CD4-positive, alpha-beta T cell treated with Interleukin-4 for 4 hours (primary cell): ENCODE data around the gene PRKCD.
A peak's percentile ranks its signal among the peaks of the same experiment; 100 is the strongest.

Experiments
- DNase-seq: peaks from one replicate; pipeline ENCODE4 v3.0.0-alpha.2; 2020

Gene PRKCD

DNA sequence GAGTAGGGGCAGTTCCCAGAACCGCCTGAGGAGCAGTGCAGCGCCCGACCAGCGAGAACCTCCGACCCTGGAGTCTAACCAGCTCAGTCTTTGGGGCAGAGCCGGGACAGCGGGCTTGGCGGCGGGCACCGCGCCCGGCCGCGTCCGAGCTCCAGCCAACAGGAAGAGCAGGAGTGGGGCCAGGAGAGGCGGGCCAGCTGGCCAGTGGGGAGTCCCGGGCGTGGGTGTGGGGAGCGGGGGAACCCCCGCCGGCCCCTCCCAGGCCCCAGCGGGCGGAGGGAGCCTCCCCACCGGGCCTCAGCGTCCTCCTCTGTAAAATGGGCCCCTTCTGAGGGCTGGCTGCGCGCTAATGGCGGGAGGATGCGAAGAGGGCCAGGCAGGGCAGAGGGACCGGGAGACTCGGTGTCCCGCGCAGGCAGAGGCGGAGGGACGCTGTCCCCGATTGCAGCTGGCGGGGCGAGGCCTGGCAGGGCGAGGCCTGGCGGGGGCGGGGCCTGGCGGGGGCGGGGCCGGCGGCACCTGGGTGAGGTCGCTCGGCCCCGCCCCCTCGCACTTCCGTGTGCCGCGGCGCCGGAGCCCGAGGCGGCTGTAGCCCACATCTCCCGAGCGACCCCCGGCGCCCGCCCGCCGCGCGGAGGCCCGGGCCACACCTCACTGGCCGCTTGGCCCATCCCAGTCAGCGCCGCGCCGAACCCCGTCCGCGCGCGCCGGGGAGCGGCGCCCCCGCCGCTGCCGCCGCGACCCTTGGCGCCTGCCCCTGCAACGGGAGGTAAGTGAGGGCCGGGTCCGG lies at the start of gene PRKCD:
Gene PRKCD (plus strand): TSS at position 550 of the 790 bp plus-strand sequence. CDS start 17,214 bp downstream, outside the sequence.
- peak; percentile 73 for DNase-seq

- no peak for DNase-seq
Observed at GRCh38 chr3:53111822-53112221, 49.2 kb upstream of the PRKCD start.

- DNase-seq, result no peak
Observed at GRCh38 chr3:53113293-53114010, 47.6 kb upstream of the PRKCD start.

DNA sequence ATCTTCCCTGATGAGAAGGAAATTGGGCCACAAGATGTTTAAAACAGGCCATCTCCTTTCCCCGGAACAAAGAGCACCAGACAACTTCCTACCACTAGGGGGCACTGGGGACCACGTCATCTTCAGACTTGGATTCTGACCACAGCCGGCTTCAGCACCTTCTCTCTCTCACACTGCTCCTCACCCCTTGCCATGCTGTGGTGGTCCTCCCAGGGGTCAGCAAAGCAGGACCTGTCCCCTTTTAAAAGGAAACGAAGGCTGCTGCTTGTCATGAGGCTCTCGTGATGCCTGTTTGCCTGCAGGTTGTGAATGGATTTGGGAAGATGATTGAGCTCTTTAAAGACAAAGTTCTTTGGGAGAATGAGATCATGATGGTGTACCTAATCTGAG lies 47.0 kb upstream of the PRKCD start:
- DNase-seq, result peak; percentile 80

DNA sequence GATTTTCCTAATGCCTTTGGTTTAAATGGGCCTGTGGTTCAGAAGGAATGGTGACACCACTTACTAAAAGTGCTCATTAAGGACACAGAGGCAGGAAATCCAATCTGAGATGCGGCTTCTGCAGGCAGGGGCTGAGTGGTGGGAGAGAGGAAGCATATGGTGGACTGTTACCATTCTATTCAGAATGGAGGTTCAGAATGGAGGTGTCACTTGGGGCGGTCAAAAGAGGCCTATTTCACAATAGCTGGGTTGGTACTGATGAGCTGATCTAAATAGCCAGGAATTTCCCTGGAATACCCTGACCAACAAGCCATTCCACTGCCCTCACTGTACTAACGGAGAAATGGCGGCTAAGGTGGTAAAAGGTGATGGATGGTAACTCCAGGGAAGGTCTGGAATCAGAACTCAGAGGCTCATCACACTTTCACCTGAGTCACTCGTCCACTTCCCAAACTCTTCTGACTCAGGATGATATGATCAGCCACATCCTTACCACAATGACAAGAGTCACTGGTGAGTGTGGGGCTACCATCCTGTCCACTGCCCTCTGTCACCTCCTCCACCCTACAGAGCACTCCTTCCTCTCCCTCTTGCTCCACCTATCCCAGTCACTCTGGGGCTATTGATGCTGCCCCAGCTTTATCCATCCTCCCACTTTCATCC lies 46.5 kb upstream of the PRKCD start:
- no peak for DNase-seq

- DNase-seq, result no peak
Observed at GRCh38 chr3:53116956-53117355, 44.1 kb upstream of the PRKCD start.

DNA sequence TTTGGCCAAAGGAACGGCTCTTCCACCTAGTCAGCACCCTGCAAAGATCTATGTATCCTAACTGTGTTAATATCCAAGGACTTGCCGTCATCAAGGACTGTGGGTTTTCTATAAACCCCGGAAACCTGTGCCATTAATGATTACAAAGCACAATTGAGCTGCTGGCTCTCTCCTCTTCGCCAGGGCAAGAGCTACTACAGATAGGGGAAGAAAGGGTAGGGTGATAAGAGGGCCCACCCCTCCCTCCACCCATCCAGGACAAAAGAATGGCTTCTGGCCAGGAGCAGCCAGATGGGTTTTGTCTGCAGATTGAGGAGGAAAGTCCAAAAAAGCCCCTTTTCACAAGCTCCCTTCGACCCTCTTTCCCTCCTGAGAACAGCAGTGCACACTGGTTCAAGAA lies 40.7 kb upstream of the PRKCD start:
- DNase-seq, result no peak

DNA sequence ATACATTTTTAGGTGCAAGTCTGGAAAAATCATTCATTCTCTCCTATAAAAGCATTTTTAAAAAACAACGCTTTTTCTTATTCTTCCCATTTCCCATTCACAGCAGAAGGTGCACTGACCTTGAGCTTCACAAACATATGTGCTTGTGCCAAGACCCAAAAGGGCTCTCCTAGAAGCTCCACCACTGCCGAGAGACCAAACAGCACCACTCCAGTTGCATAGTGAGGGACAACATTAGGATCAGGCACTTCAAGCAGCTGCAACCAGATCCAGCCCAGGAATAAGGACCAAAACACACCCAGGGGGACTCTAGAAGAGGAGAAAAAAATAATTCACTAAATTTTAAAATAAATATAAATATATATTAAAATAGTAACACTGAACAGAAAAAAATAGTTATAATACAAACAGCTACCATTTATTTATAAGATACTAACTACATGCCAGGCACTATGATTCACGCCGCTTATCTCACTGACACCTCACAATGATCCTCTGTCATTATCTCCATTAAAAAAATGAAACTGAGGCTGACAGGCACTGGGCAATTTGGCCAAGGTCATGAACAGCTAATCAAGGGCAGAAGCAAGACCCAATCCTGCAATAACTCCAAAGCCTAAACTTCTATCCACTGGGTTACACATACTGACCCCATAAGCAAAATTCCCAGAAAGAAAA lies 38.6 kb upstream of the PRKCD start:
- no peak for DNase-seq

DNA sequence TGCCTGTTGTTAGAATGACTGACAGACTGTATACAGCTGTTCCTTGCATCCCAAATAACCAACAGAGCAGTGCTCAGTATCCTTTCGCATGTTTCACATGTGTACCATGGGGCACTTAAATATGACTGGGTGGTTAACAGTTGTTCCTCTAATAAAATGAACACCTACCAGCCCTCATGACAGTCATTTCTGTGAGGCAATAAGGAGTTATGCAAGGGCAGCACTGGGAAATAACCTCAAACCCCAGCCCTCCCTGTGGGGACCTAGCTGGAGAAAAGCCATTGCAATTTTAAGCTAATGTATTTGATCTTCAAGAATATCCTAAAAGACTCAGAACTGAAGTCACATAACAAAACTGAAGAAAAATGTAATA lies 38.1 kb upstream of the PRKCD start:
- no peak for DNase-seq

- no peak for DNase-seq
Observed at GRCh38 chr3:53123510-53123909, 37.5 kb upstream of the PRKCD start.

- DNase-seq, result no peak
Observed at GRCh38 chr3:53123953-53124352, 37.1 kb upstream of the PRKCD start.

DNA sequence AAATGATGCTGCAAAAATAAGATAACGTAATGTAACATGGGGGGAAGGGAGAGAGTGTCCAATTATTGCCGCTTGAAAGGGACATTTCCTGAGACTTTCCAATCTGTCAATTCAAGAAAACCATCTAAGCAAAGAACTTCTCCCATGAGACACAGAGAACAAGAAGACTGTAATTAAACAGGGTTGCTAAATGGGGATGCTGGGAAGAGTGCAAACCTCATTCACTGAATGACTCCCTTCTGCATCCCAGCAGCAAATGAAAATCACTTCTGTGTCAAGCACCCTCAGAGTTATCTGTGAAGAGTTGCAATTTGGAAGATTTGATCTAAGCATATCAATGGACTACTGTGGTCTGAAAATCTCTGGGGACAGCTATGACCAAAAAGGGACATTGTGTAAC lies 34.4 kb upstream of the PRKCD start:
- DNase-seq, result no peak

- no peak for DNase-seq
Observed at GRCh38 chr3:53129344-53129743, 31.7 kb upstream of the PRKCD start.

DNA sequence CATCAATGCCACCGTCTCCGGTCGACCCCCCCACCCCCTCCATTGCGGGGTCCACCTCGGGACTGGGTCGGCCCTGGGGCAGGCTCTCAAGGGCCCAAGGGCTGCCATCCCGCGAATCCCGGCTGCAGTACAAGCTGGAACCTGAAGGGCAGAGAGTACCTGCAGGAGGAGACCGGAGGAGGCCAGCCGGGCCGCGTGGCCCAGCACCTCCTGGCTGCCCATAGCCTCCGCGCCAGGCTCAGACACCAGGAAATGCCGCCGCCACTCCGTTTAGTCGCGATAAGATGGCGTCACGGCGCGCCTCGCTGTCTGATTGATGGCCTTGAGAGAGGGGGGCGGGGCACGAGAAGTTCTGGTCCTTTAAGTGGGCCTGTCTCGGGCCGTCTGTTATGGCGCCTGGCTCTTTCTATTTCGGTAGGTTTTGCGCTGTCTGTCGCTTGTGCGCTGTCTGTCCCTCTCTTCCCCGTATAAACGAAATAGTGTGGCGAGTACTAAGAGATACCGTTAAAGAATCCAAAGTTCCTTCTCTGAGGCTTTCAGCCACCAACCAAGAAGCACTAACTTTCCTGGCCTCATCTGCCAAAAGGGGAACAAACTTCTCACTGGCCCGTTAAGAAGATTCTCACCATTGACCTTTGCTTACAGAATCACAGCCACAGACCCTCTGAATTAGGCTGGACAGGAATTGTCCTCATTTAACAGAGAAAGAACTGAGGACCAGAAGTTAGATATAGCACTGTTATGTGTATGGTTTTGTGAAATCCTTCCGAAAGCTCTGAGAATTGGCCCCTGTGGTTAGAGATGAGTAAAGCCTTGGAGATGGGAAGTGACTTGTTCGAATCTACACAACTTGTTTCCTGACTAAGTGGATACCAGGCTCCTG lies 30.6 kb upstream of the PRKCD start, which contains the start of gene RFT1:
Gene RFT1 (minus strand): TSS at position 257 of the 883 bp plus-strand sequence. CDS start 35 bp downstream, at position 222.
- peak; percentile 96 for DNase-seq

DNA sequence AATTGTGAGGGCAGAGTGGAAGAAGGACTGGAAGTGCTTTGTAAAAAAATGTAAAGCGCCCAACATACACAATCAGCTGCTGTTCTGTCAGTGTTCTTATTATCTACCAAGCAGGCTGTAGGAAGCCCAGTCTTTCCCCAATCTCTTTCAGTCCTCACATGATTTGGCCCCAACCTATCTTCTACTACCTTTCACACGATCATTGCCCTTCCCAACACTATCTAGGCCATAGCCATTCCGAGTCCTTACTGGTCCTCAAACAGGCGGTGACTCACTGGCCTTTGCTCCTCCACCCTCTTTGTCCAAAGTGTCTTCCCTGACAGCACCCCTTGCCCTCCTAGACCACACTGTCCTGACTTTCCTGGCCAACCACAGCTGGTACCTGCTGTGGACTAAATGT lies 29.9 kb upstream of the PRKCD start:
- no peak for DNase-seq

- DNase-seq, result no peak
Observed at GRCh38 chr3:53132347-53132746, 28.7 kb upstream of the PRKCD start.

DNA sequence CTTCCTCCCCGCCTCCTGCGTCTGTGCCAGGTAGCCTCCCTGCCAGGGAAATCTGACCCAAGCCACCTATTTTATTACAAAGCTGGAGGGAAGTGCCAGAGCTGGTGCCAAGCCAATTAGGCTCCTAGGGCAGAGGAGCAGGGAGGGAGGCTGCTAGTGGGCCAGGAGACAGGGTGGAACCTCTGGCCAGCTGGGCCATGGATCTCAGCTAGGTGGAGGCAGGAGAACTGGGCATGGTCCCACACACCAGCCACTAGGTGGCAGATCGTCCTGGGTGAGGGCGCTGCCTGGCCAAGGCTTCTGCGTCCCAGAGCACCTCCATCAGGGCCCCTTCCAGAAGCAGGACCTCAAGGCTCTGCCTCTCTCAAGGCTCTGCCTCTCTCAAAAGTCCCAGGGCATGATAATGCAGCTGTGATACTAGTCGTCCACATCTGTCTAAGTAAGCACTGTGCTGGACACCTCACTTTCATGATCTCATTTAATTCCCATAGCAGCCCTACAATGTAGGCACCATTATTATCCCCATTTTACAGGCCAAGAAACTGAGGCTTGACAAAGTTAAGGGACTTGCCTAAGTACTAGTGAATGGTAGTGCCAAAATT lies 26.3 kb upstream of the PRKCD start:
- DNase-seq, result peak; percentile 61

DNA sequence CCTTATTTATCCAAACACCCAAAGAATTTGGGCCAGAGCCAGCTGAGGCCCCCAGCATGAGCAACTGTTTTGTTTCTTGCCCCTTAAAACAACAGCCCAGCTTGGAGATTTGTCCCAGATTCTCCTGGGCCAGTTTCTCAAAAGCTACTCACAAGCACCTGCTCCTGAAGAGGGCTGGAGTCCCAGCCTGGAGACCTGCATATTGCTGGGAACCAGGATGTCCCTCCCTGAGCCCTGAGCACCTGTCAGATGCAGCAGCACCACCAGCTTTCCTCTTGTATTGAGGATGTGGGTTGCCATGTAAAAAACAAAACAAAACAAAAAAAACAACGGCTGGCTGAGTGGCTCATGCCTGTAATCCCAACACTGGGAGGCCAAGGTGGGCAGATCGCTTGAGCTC lies 23.8 kb upstream of the PRKCD start:
- DNase-seq, result no peak

- DNase-seq, result no peak
Observed at GRCh38 chr3:53137835-53138446, 23.1 kb upstream of the PRKCD start.

DNA sequence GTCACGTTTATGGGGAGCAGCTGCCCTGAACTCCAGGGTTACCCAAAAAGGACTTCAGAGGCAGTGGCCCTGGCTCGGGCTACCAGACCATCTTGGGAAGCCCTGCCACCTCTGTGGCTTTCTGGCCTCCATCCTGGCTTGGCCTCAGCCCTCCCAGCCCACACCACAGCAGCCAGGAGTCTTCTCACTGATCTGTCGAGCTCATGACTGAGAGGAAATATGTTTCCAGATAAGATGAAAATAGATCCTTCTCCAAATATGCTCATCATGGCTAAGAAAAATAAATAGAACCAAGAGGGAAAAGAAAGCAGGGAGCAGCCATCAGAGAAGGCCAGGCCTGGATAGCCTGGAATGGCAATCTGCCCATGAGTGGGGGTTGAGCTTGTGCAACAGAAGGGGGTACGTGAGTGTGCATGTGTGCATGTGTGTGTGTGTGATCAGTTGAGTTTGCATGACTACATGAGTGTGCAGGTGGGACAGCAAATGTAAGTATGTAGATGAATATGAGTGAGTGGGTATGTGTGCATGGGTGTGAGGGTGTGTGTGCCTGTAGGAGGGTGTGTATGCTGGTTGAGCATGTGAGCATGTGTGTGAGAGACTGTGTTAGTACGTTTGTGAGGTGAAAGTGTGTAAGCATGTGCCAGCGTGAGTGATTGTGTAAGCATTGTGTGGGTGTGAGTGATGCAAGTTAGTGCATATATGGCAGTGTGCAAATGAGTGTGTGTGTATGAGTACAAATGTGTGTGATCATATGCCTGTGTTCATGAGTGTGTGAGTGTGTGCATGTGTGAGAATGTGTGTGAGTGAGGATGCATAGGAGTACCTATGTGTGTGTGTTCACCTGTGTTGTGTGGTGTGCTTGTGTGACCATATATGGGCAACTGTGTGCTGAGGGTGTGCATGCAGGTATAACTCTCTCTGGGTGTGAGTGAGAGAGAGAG lies 20.8 kb upstream of the PRKCD start:
- DNase-seq, result no peak
